Thymus (tissue), 11 donors: Measurements from ENCODE around the gene SPG7. TPM values are rescaled to one million over a fixed set of nuclear protein-coding genes. Genes with fewer than 3 reads are reported as not detected.

Source experiments
- DNase-seq, 9 donors: peaks; one replicate each; pipeline ENCODE4 v3.0.0-alpha.2; 2013; ENCODE audit warnings: low spot score in 9 of 9, low read depth in 6 of 9, missing footprints in 1 of 9
- H3K27ac ChIP-seq, 2 donors: one replicate each; pipeline ENCODE4 v1.5.1; 2013; ENCODE audit warnings: control low read depth in 1 of 2, low read depth in 1 of 2, low read length in 1 of 2, mild to moderate bottlenecking in 1 of 2, moderate library complexity in 1 of 2
- H3K27me3 ChIP-seq, 2 donors: one replicate each; pipeline ENCODE4 v1.5.1; 2013; ENCODE audit warnings: low read length in 1 of 2; ENCODE audit not compliant: control insufficient read depth in 2 of 2, insufficient read depth in 1 of 2
- H3K36me3 ChIP-seq, 2 donors: one replicate each; pipeline ENCODE4 v1.5.1; 2013; ENCODE audit warnings: low read length in 1 of 2, mild to moderate bottlenecking in 1 of 2, moderate library complexity in 1 of 2; ENCODE audit not compliant: control insufficient read depth in 2 of 2, insufficient read depth in 2 of 2
- H3K4me1 ChIP-seq, 2 donors: one replicate each; pipeline ENCODE4 v1.5.1; 2013; ENCODE audit warnings: low read length in 2 of 2; ENCODE audit not compliant: control insufficient read depth in 2 of 2, insufficient read depth in 2 of 2
- H3K4me3 ChIP-seq, 2 donors: one replicate each; pipeline ENCODE4 v1.5.1; 2013; ENCODE audit warnings: low read length in 2 of 2, control low read depth in 1 of 2, mild to moderate bottlenecking in 1 of 2
- H3K9me3 ChIP-seq, 2 donors: one replicate each; pipeline ENCODE4 v1.5.1; 2013; ENCODE audit warnings: low read length in 1 of 2, mild to moderate bottlenecking in 1 of 2; ENCODE audit not compliant: control insufficient read depth in 2 of 2, insufficient read depth in 1 of 2
- WGBS: extraction: QIAGEN DNeasy Blood & Tissue Kit; methylation state at CpG from one replicate; pipeline ENCODE4 v1.1.7; 2013; 5-methylcytosine and 5-hydroxymethylcytosine counted together
- polyA plus RNA-seq: library from polyadenylated mRNA; stranded (reverse); fragments of 200-250 nt; gene quantifications from one replicate; pipeline ENCODE4 v1.2.3, GENCODE V29; 2013
- total RNA-seq: library from RNA; stranded (reverse); fragments of 120-200 nt; gene quantifications from one replicate; pipeline ENCODE4 v1.2.4, GENCODE V29; 2013
- donor health status: healthy.

The SPG7 gene
- total and polyA plus RNA-seq, 2 donors = 51.9 to 164 TPM

GRCh38 chr16:89573826-89574680 is 65.8 kb downstream of the SPG7 start:
- 92% methylated on average over 31 of the region's 31 CpGs for WGBS
- H3K27me3 ChIP-seq = peaks cover 35 to 70% of the 10 kb centered on the region in 2 donors
- H3K9me3 ChIP-seq = peaks cover 0 to 7% of the 10 kb centered on the region in 2 donors
- no peak for DNase-seq
- peaks cover 11 to 26% of the 10 kb centered on the region in 2 donors for H3K4me1 ChIP-seq
- peak overlapping the region in 1 of 2 donors; percentile 45 for H3K4me3 ChIP-seq
- H3K36me3 ChIP-seq = no peaks in the 10 kb centered on the region
- H3K27ac ChIP-seq = no peak overlapping the region

- no peak overlapping the region for H3K27ac ChIP-seq
- DNase-seq = peak in 2 of 9 donors; percentile 44 to 51
- H3K36me3 ChIP-seq = no peaks in the 10 kb centered on the region
- H3K4me3 ChIP-seq = peak overlapping the region in 1 of 2 donors; percentile 45
- WGBS = 2% methylated on average over 55 of the region's 55 CpGs
- peaks cover 0 to 8% of the 10 kb centered on the region in 2 donors for H3K9me3 ChIP-seq
- H3K27me3 ChIP-seq = peaks cover 35 to 69% of the 10 kb centered on the region in 2 donors
- peaks cover 11 to 26% of the 10 kb centered on the region in 2 donors for H3K4me1 ChIP-seq
Measured at GRCh38 chr16:89574681-89575246, 66.6 kb downstream of the SPG7 start.

GRCh38 chr16:89575247-89576152 is 67.3 kb downstream of the SPG7 start, which contains the start of gene CPNE7:
Gene CPNE7, plus strand, starts transcription at chr16:89575758. Its CDS starts 140 bp downstream, at chr16:89575898.
- peak within 1 kb of the TSS in 1 of 2 donors; percentile 18 for H3K27ac ChIP-seq
- peaks cover 35 to 62% of the 10 kb centered on the region in 2 donors for H3K27me3 ChIP-seq
- peaks cover 11 to 26% of the 10 kb centered on the region in 2 donors for H3K4me1 ChIP-seq
- DNase-seq = no peak
- 3% methylated on average over 103 of the region's 103 CpGs for WGBS
- no peaks in the 10 kb centered on the region for H3K36me3 ChIP-seq
- peak within 1 kb of the TSS in 1 of 2 donors; percentile 45 for H3K4me3 ChIP-seq
- H3K9me3 ChIP-seq = peaks cover 0 to 12% of the 10 kb centered on the region in 2 donors

GRCh38 chr16:89576153-89577054 is 68.2 kb downstream of the SPG7 start:
- H3K9me3 ChIP-seq = peaks cover 2 to 19% of the 10 kb centered on the region in 2 donors
- peaks cover 11 to 26% of the 10 kb centered on the region in 2 donors for H3K4me1 ChIP-seq
- DNase-seq = no peak
- peaks cover 35 to 60% of the 10 kb centered on the region in 2 donors for H3K27me3 ChIP-seq
- H3K36me3 ChIP-seq = no peaks in the 10 kb centered on the region
- WGBS = 49% methylated on average over 89 of the region's 89 CpGs
- H3K4me3 ChIP-seq = no peak overlapping the region
- no peak overlapping the region for H3K27ac ChIP-seq

DNA sequence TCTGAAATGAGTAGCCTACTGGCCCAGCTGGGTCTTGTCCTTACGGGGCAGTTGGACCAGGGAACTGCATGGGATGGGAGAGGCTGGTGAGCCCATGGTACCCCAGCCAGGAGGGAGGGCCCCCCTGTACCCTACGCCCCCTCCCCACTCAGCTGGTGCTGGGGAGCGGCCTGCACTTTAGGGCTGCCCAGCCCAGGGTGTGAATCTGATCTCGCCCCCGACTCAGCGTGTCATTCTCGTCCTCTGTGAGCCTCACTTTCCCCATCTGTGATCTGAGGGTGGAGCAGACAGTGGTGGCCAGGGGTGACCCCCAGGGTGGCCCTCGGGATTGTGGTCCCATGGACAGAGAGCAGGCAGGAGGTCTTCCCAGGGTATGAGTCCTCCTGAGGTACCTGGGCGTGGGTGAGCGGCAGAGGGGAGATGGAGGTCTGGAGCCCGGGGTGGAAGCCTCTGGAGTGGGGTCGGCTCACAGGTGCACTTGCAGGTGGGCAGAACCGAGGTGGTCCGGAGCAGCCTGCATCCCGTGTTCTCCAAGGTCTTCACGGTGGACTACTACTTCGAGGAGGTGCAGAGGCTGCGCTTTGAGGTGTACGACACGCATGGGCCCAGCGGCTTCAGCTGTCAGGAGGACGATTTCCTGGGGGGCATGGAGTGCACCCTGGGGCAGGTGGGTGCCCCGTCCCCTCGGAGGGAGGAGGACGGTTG is 69.0 kb downstream of the SPG7 start:
- peaks cover 2 to 19% of the 10 kb centered on the region in 2 donors for H3K9me3 ChIP-seq
- H3K27me3 ChIP-seq = peaks cover 35 to 54% of the 10 kb centered on the region in 2 donors
- DNase-seq = no peak

GRCh38 chr16:89579351-89579750 is 71.1 kb downstream of the SPG7 start:
- Histone ChIP-seq H3K9me3 (peaks cover 2 to 19% of the 10 kb centered on the region in 2 donors), H3K36me3 (no peaks in the 10 kb centered on the region), H3K4me1 (peaks cover 8 to 9% of the 10 kb centered on the region in 2 donors), H3K27me3 (peaks cover 27 to 35% of the 10 kb centered on the region in 2 donors), H3K27ac (no peak overlapping the region), H3K4me3 (no peak overlapping the region)
- DNase-seq = no peak
- 94% methylated on average over 15 of the region's 15 CpGs for WGBS

More for the DNA sequence above, 69.0 kb downstream of the SPG7 start:
- H3K36me3 ChIP-seq = no peaks in the 10 kb centered on the region
- peaks cover 11 to 18% of the 10 kb centered on the region in 2 donors for H3K4me1 ChIP-seq
- H3K4me3 ChIP-seq = no peak overlapping the region
- H3K27ac ChIP-seq = no peak overlapping the region
- 96% methylated on average over 25 of the region's 25 CpGs for WGBS

DNA sequence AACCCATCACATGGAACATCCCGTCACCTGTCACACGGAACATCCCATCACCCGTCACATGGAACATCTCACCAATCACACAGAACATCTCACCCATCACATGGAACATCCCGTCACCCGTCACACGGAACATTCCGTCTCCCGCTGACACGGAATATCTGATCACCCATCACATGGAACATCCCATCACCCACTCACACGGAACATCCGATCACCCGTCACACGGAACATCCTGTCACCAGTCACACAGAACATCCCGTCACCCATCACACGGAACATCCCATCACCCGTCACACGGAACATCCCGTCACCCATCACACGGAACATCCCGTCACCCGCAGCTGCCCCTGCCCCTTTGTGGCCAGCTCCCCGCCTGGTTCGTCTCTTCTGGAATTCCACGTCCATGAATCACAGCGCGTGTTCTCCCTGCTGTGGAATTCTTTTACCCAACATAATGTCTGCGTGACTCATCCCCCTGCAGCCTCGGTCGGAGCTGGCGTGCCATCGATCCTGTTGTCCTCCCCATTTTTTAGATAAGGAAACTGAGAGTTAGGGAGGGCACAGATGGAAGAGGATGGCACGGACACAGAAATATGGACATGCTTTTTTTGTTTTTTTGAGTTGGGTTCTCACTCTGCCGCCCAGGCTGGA is 73.0 kb downstream of the SPG7 start:
- no peak for DNase-seq
- no peak overlapping the region for H3K4me3 ChIP-seq
- 95% methylated on average over 33 of the region's 33 CpGs for WGBS
- peaks cover 2 to 19% of the 10 kb centered on the region in 2 donors for H3K9me3 ChIP-seq
- H3K27ac ChIP-seq = no peak overlapping the region
- H3K27me3 ChIP-seq = peaks cover 9 to 19% of the 10 kb centered on the region in 2 donors
- no peaks in the 10 kb centered on the region for H3K36me3 ChIP-seq
- peaks cover 9 to 14% of the 10 kb centered on the region in 2 donors for H3K4me1 ChIP-seq
